Colon (tissue), 2 donors: ENCODE measurements around the gene CDK7.
A peak's percentile ranks its signal among the peaks of the same experiment; 100 is the strongest.
"Not testable (repeated sequence)": the region's sequence is repeated elsewhere in the genome, so short reads cannot be mapped to it uniquely, and the experiment has no call there.

ENCODE experiments used
- FAIRE-seq: peaks from 2 replicates; lab custom pipeline; 2012; peaks lifted over from hg19 to GRCh38; lab: Jason Lieb, UNC
- donor health status: control.
- donor health status: control.

The CDK7 gene

DNA sequence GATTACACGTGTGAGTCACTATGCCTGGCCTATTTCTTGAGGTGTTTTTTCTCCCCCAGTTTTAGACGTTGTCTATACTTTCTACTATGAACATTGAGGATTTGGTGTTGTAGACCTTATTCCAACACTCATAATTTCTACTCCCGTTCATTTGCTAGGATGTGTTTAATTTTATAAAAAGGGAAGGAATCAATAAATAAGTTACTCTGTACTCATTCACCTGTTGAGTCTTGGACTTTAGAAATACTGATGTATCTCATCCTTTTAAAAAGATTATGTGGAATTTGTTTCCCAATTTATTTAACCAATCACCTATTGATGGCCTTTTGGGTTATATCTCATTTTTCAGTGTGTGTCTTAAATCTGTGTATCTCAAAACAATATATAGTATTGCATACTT, 3.2 kb downstream of the CDK7 start:
- no peak for FAIRE-seq

DNA sequence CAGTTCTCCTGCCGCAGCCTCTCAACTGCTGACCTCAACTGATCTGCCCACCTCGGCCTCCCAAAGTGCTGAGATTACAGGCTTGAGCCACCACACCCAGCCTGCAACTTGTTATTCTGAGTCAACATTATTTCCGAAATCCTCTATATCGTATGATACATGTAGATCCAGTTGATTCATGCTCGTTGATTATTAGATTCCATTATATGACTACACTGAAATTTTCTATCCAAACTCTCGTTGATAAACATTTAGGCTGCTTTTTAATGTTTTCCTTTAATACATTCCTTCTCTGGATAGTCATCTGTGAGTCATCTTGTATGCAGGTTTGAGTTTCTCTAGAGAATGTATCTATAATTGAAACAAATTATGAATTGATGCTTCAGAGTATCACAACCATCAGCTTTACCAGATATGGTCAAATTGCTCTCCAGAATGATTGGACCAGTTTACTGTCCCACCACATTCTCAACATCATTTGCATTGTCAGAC, 4.1 kb downstream of the CDK7 start:
- no peak for FAIRE-seq

- FAIRE-seq = no peak
Observed at GRCh38 chr5:69242215-69242927, 7.7 kb downstream of the CDK7 start.

- FAIRE-seq = no peak
Observed at GRCh38 chr5:69245031-69245430, 10.3 kb downstream of the CDK7 start.

DNA sequence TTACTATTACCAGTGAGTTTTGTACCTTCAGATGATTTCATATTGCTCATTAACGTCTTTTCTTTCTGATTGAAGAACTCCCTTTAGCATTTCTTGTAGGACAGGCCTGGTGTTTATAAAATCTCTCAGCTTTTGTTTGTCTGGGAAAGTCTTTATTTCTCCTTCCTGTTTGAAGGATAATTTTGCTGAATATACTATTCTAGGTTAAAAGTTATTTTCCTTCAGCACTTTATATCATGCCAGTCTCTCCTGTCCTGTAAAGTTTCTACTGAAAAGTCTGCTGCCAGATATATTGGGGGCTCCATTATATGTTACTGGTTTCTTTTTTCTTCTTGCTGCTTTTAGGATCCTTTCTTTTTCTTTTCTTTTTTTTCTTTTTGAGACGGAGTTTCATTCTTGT, 13.3 kb downstream of the CDK7 start:
- no peak for FAIRE-seq

DNA sequence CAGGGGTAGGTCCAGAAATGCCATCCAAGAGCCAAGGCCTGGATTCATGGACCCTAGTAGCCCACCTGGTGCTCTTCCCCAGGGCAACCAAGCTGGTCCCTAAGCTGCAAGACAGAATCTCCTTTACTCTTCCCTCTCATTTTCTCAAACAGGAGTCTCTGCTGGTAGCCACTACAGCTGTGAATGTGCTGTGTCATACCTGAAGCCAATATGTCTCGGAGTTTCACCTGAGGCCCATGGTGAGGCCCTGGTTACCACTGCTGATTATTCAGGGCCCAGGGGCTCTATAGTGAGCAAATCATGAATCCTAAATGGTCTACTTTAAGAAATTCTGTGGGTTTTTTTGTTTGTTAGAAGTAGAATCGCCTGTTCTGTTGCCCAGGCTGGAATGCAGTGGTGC, 15.9 kb downstream of the CDK7 start:
- FAIRE-seq = no peak

GRCh38 chr5:69252437-69252836, 17.8 kb downstream of the CDK7 start:
- no peak for FAIRE-seq

DNA sequence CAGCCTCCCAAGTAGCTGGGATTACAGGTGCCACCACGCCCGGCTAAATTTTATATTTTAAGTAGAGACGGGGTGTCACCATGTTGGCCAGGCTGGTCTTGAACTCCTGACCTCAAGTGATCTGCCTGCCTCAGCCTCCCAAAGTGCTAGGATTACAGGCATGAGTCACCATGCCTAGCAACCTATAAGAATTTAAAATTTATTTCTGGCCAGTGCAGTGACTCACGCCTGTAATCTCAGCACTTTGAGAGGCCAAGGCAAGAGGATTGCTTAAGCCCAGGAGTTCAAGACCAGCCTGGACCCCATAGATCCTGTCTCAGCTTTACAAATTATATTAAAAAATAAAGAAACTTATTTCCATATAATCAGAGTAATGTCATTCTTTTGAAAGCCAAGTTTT, 21.3 kb downstream of the CDK7 start:
- FAIRE-seq = not testable (repeated sequence)

DNA sequence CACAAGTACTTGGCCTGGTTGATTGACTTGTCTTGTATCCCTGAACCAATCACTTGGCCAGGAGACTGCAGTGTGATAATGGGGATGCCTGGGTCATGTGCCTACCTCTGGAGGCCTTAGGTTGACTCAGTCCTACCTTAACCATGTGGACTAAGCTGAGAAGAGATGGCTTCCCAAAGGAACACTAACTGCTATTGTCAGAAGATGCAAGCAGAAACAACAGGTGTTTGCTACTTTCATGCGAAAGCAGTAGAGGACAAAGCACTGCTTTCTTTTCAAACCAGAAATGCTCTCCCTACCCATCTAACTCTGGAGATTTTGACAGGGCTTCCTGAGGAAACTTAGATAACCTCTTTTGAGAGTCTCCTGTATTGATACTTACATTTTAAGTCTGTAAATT, 22.9 kb downstream of the CDK7 start:
- FAIRE-seq = no peak

- no peak for FAIRE-seq
Observed at GRCh38 chr5:69261034-69261433, 26.3 kb downstream of the CDK7 start.

DNA sequence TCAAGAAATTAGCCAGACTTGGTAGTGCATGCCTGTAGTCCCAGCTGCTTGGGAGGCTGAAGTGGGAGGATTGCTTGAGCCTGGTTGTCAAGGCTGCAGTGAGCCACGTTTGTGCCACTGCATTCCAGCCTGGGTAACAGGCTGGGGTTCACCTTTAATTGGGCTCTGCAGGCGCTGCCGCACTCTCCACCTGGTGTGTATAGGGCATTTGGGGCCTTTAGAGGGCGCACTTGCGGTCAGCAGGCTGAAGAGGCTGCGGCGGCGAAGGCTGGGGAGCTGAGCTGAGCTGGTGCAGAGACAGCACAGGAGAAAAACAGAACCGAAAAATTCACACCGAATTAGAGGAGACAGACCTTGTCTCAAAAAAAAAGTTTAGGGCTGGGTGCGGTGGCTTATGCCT, 31.2 kb downstream of the CDK7 start:
- FAIRE-seq = no peak

- FAIRE-seq = no peak
Observed at GRCh38 chr5:69268899-69269298, 34.2 kb downstream of the CDK7 start.

GRCh38 chr5:69270840-69271239, 36.2 kb downstream of the CDK7 start:
- no peak for FAIRE-seq

- no peak for FAIRE-seq
Observed at GRCh38 chr5:69271376-69271775, 36.7 kb downstream of the CDK7 start.

DNA sequence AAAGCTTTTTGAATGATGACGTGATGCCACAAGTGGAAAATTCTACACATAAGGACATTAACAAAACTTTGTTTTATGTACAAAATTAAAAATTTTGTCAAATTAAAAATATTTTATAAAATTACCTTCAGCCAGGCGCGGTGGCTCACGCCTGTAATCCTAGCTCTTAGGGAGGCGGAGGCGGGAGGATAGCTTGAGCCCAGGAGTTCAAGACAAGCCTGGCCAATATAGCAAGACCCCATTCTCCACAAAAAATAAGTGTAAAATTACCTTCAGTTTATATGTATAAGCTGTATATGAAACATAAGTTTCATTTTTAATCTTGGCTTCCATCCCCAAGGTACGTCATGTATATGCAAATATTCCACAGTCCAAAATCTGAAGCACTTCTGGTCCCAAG, 40.9 kb downstream of the CDK7 start:
- no peak for FAIRE-seq

- peak; percentile 71 for FAIRE-seq
Observed at GRCh38 chr5:69276422-69277174, 41.9 kb downstream of the CDK7 start.

DNA sequence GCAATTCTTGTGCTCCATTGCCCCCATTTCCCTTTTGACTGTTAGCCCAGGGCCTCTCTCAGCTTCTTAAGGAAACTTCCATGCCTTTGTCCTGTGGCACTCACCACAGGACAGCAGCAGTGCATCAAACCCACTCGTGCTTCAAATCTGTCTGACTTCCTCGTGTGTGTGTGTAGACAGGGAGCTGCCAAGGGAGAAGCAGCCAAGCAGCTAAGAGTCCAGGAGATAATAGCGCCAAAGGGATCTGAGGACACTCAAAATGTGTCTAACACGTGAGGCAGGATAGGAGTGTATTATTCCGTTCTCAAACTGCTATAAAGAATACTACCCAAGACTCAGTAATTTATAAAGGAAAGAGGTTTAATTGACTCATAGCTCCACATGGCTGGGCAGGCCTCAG, 44.8 kb downstream of the CDK7 start:
- FAIRE-seq = no peak

DNA sequence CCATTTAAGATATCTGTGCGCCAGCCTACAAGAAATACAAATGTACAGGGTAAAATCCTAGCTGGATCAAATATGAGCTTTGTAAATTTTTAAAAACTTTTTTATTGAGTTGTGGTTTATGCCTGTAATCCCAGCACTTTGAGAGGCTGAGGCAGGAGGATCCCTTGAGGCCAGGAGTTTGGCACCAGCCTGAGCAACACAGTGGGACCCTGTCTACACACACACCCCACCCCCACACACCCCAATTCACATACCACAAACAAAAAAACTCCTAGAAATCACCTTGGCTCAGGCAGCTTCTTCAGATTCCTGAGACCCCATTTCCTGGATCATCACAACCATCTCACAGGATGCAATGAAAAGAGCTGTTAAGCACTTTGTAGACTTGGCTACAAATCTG, 46.4 kb downstream of the CDK7 start:
- FAIRE-seq = no peak

DNA sequence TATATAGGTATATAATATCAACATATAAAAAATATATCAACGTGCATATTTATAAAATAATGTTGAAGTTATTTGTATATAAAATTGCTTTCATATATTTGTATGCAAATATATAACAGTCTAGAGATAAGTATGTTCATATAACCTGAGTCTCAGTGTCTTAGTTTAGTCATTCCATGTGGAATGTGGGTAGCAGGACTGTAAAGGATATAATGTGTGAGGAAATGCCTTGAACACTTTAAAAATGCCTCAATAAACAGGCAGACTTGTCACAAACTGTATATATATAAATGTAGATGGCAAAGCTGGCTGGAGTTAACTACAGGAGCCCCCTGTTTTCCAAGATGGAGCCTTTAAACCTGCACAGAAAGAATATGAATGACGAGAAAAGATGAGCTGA, 49.5 kb downstream of the CDK7 start:
- FAIRE-seq = no peak

DNA sequence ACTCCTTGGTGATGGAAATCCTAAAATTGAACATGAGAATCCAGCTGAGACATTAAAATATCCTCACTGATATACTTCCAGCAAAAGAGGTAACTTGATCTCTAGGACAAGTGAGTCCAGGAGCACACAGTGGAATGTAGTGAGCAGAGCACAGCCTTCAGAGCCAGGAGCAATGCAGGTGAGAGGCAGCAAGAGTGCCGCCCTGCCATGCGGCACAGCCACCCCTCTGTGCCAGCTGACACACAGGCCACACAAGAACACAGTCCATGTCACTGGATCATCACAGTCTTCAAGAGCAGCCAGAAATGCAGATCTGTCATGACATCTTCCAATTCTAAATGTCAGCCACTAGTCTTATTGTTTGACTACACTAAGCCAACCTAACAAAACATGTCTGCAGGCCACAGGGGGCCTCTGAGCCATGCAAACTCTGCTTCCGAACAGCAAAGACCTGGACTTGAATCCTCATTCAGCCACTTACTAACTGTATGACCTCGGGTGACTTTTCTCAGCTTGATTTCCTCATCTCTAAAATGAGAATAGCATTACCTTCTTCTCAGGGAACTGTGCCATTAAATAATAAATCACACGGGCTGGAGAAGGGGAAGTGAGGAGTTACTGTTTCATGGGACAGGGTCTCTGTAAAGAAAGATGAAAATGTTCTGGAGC, 50.9 kb downstream of the CDK7 start:
- no peak for FAIRE-seq

GRCh38 chr5:69288069-69288468, 53.4 kb downstream of the CDK7 start:
- no peak for FAIRE-seq

DNA sequence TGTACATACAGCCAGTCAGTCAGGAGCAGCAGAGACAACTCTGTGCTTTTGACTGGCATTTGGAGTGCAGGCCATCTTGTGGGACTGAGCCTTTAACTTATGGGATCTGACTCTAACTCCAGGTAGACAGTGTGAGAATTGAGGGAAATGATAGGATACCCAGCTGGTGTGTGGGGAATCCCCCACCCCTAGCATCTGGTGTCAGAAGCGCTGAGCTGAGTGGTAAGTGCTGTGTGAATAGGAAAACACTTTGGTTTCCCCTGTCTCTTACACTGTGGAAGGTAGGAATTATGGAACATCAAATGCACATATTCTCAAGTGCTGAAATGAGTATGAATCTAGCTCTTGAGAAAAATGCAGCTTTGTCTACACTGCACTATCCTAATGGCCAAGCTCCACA, 54.0 kb downstream of the CDK7 start:
- no peak for FAIRE-seq

- no peak for FAIRE-seq
Observed at GRCh38 chr5:69292306-69292705, 57.6 kb downstream of the CDK7 start.
